NCI-H510A treated with DMSO at 0.1 percent for 48 hours (cell line): Measurements from ENCODE around the gene CPD.
A peak's percentile ranks its signal among the peaks of the same experiment; 100 is the strongest.
"Not testable (repeated sequence)": the region's sequence is repeated elsewhere in the genome, so short reads cannot be mapped to it uniquely, and the experiment has no call there.

Experiments used
- DNase-seq: peaks from one replicate; lab custom pipeline; 2025; lab: John Stamatoyannopoulos, UW

The CPD gene

DNA sequence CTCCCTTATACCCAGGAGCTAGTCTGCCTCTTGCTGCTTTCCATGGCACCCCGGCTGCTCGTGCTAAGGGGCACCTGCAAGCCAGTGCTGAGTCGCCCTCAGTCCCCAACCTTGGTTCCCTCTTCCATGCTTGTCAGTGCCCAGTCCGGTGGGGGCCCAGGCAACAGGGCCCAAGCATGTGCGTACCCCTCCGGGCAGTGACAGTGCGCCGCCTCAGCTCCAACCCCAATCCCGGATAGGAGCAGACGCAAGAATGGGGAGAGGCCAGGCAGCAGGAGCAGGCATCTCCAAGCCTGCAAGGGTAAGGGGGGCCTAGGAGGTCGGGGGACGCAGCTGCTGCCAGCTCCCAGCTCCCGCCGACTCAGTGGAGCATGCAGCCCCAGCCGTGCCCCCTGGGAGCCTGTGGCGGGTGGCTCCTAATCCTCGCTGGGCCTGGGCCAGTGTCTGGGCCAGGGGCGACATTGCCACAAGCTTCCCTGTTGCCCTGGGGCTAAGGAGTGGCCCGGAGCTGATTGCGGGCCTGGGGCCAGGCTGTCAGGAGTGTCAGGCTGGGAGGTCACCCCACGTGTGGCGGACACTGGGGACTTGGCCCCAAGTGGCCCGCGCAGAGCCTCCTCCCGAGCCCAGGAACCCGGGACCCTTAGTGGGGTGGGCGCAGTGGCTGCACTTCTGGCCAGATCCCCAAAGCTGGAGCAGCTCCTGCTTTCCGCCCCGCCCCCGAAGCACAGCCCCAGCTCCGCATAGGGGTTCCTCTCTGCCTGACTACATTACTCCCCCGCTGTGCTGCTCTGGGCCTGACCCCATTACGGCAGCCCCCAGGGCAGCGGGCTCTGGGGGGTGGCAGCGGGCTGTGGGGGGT lies 9.8 kb downstream of the CPD start:
- DNase-seq, result no peak

DNA sequence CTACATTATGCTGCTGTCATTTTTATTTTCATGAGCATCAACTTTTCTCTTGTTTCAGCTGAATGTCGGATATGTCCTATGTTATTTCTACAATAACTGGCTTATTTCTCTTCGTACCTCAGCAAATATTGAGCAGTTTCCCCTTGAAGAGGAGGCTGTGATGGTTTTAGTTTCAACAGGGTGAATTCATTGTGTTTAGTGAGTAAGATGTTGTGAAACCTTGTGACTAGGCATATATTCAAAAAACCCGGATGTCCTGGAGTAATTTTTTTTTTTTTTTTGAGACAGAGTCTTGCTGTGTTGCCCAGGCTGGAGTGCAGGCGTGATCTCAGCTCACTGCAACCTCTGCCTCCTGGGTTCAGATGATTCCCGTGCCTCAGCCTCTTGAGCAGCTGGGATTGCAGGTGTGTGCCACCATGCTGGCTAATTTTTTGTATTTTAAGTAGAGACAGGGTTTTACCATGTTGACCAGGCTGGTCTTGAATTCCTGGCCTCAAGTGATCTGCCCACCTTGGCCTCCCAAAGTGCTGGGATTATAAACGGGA lies 11.1 kb downstream of the CPD start:
- no peak for DNase-seq

GRCh38 chr17:30391534-30391933 lies 12.8 kb downstream of the CPD start:
- no peak for DNase-seq

DNA sequence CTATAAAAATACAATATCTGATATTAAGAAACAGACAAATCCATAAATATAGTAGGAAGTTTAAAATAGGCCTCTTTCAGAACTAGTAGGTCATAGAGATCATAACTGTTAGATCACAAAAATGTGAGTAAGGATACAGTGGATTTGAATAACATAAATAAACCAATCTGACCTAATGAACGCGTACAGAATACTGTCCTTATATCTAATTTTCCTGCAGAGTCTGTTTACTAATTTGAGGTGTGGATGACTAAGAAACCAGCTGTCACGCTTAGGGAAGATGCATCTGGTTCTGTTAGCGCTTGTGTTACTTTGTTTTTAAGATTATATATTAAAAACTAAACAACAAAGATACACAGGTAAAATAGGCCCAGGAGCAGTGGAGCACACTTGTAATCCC lies 14.8 kb downstream of the CPD start:
- no peak for DNase-seq

DNA sequence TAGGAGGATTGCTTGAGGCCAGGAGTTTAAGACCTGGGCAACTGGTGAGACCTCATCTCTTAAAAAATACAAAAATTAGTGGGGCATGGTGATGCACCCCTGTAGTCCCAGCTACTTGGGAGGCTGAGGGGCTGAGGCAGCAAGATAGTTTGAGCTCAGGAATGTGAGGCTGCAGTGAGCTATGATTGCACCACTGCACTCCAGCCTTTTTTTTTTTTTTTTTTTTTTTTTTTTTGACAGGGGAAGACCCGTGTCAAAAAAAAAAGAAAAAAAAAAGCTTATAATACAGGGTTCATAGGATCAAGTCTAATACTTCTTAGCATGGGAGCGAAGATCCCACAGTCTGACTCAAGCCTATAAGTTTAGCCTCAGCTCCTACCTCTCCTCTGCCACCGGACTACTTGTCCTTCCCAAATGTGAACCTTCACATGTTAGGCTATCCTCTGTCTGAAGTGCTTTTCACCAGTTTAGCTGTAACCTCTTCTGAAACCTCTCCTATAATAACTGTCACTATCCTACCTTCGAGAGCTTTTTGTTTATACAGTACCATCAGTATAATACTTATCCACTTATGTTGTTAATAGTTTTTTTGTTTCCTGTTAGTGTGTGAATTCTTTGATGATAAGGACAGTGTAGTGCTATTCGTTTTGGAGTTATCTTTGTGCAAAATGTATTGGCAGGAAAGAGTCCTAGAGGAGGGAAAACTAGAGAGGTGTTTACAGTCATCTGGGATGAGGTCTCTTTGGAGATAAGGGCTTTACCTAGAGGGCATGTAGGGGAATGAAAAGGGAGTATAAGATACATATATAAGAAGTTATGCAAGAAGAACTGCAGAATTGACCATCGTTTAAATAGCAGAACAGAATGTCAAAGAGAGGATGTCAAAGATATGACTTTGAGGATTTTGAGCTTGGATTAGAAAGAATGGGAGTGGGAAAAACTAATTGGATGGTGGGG lies 15.5 kb downstream of the CPD start:
- peak; percentile 70 for DNase-seq

DNA sequence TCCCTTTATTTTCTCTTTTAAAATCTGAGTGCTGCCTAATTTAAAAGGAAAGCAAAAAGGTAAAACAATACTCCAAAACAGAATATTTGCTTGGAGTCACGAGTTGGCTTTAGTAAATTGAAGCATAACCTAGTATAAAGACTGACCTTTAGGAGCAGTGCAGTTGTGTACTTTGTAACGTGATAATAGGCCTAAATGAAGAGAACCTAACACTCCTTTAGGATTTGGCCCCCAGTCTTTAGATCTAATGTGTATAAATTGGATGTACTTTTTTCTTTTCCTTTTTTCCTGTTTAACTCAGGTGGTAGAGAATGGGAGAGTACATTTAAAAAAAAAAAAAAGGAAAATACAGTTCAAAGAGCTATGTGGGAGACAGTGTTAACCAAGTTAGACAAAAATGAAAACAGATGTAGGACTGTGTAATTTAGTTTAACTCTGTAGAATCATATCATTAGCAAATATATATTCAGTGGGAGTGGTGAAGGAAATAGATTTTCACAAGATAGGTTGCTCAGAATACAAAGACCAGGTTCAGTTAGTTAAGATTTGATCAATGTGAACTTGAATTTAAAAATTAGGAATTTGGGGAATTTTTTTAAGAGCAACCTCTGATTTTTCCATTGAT lies 16.8 kb downstream of the CPD start:
- peak; percentile 40 for DNase-seq

DNA sequence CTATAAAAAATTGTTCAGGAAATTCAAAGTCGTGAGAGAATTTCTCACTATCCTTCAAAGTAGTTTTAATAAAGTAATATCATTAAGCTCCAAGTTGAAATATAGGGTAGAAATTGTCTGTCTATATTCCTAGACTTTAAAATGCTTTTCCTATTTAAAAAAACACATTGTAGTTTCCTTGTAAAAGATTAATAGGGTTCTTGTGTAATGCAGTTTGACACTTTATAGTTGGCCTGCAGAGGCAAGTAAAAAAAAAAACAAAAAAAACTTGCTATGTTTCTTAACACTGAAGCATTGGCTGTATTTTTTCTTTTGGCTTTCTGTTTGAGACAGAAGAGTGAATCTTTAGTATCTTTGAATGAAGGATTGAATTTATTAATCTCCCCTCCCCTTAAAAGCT lies 17.4 kb downstream of the CPD start:
- no peak for DNase-seq

GRCh38 chr17:30396612-30397011 lies 17.9 kb downstream of the CPD start:
- DNase-seq, result no peak

DNA sequence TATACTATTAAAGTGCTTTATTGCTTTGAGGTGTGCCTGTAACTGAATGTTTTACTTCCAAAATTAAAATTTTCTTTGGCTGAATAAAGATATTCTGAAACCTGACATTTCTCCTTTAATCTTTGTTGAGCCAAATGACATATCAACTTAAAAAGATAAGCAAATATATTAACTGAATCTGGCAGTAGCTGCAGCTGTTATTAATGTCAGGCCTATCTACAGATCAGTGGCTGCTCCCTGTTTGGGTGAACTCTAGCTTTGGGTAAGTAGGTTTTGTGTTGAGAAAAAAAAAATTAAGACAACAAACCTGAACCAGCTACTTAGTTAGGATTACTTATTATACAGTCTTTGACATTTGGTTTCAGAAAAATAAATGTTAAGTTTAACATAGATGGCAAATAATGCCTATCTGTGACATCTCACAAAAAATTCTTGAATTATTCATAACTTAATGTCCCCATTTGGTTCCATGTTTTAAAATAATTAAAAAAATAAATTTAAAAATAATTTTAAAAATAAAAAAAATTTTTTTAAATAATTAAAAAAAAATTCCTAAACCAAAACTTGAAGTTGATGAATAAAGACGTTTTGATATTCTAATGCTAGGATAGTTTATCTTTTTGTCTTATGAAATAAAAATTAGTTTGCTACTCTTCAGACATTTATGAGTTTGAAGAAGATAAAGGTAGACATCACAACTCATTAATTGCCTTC lies 19.8 kb downstream of the CPD start:
- no peak for DNase-seq

GRCh38 chr17:30401097-30401496 lies 22.4 kb downstream of the CPD start:
- no peak for DNase-seq

DNA sequence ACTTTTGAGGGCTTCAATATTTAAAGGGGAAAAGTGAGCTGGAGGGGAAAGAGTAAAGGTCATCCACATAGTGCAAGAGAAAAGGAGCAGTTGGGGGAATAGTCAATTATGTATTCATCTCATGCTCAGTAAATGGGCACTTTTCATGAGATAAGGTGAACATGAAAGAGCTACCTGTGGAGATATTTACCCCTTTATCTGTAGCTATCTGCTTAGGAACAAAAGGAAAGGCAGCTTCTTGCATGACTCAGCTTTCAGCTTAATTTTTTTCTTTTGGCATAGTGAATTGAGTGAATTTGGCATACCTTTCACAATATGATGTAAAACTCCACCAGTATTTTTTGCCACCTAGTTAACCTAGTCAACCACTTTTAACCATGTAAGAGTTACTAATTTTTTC lies 26.4 kb downstream of the CPD start:
- no peak for DNase-seq

DNA sequence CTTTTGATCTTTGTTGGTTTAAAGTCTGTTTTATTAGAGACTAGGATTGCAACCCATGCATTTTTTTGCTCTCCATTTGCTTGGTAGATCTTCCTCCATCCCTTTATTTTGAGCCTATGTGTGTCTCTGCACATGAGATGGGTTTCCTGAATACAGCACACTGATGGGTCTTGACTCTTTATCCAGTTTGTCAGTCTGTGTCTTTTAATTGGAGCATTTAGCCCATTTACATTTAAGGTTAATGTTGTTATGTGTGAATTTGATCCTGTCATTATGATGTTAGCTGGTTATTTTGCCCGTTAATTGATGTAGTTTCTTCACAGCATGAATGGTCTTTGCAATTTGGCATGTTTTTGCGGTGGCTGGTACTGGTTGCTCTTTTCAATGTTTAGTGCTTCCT lies 31.9 kb downstream of the CPD start:
- DNase-seq, result not testable (repeated sequence)

GRCh38 chr17:30412008-30412496 lies 33.3 kb downstream of the CPD start:
- DNase-seq, result not testable (repeated sequence)

DNA sequence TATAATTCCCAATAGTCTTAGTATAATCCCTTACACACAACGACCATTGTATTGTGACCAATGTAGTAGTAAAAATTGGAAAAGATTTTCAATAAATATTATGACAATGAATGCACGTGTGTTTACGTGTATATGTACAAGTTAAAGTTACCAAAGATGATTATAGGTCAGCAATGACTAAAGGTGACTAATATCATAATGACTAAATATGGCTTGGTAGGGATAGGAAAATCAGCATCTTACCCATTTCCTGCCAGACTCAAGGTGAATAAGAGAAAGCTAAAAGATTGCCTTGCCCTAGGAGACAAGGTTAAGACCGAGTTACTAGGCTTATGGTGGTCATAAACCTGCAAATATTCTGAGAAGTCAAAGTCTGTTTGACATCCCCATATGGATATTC lies 34.4 kb downstream of the CPD start:
- DNase-seq, result no peak

DNA sequence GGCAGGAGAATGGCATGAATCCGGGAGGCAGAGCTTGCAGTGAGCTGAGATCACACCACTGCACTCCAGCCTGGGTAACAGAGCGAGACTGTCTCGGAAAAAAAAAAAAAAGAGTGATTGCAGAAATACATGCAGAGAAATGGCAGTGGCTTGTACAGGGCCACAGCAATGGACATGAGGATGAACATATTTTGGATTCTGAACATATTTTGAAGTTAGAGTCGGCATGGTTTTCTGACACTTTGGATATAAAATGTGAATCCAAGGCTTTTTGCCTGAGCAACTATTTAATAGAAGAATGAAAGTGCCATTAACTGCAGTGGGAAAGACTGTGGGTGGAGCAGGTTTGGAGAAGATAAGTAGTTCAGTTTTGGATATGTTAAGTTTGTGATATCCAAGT lies 35.8 kb downstream of the CPD start:
- DNase-seq, result no peak

DNA sequence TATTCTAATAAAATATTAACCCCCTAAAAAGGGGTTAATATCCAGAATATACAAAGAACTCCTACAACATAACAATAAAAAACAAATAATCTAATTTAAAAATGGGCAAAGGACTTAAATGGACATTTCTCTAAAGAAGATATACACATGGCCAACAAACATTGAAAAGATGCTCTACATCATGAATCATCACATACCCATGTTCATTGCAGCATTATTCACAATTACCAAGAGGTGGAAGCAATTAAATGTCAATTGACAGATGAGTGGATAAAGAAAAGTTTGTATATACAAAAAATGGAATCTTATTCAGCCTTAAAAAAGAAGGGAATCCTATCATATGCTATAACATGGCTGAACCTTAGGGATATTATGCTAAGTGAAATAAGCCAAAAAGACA lies 36.8 kb downstream of the CPD start:
- no peak for DNase-seq

GRCh38 chr17:30418070-30418469 lies 39.3 kb downstream of the CPD start:
- not testable (repeated sequence) for DNase-seq

GRCh38 chr17:30421592-30421991 lies 42.9 kb downstream of the CPD start:
- DNase-seq, result no peak

GRCh38 chr17:30422171-30422570 lies 43.4 kb downstream of the CPD start:
- DNase-seq, result no peak

DNA sequence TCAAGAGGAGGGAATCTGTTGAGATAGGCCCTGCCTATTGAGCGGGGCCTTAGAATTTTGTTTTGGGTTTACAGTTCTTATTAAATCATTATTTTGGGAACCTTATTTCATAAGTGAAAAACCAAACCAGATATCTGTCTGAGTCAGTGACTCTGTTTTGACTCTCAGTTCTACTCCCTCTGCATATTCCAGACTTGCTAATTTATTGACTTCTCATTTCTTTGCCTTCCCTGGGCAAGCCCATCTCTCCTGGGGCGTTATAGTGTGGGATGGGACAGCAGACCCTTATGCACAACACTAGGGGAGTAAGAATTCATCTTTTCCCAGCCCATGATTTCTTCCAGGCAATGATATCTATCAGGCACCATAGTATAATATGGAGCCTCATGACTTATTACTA lies 45.7 kb downstream of the CPD start:
- DNase-seq, result no peak

DNA sequence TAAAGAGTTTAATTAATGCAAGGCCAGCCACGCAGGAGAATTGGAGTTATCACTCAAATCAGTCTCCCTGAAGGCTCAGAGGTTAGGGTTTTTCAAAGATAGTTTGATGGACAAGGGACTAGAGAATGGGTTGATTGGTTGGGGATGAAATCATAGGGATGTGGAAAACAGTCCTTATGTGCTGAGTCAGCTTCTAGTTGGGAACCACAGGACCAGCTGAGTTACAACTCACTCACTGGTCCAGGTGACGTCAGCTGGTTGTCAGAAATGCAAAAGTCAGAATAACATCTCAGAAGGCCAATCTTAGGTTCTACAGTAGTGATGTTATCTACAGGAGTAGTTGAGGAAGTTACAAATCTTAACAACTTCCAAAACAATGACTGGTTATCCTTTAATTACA lies 47.6 kb downstream of the CPD start:
- no peak for DNase-seq
